Renal cortical epithelial cell (primary cell): ENCODE results near the gene CEP170. TPM values are rescaled to one million over a fixed set of nuclear protein-coding genes. Genes with fewer than 3 reads are reported as not detected.

ENCODE experiments used
- DNase-seq: peaks from one replicate; pipeline ENCODE4 v3.0.0-alpha.2; 2011; ENCODE audit warnings: low read depth
- total RNA-seq: library from RNA; depleted of rRNA; stranded (reverse); fragments of >200 nt; gene quantifications from 2 replicates; pipeline ENCODE4 v1.2.3, GENCODE V29; 2014

CEP170 gene
- total RNA-seq, 1 donor from 2014 or later: 76.9 TPM

DNA sequence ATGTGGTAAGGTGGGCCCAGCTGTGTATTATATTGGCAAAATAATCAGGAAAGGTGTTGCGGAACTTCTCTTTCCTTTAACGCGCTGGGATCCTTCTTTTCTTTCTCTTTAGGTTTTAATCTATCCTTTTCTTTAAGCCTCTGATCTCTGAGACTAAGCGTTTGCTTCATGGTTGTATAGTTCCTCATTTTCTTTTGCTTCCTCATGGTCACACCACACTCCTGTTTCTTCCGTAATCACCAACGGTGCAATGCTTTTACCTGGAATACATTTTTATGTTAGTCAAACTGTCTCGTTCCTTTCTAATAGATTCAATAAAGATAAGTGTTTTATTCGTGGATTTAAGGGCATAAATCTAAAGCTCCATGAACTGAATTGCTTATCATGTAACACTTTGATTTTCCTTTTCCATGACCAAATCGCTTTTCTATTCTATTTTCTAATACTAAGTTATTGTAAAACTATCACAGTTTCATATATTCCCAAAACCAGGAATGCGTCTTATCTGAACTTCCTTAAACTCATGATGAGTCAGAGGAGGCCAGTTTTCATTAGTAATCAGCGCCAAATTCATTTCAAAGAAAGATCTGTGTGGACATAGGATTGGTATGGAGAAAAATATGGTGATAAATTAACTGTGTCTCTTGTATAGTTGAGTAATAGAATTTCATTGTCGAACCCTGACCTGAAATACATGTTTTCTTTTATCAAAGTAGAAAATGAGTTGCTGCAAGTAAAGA lies 13.0 kb upstream of the CEP170 start:
- peak; percentile 42 for DNase-seq

DNA sequence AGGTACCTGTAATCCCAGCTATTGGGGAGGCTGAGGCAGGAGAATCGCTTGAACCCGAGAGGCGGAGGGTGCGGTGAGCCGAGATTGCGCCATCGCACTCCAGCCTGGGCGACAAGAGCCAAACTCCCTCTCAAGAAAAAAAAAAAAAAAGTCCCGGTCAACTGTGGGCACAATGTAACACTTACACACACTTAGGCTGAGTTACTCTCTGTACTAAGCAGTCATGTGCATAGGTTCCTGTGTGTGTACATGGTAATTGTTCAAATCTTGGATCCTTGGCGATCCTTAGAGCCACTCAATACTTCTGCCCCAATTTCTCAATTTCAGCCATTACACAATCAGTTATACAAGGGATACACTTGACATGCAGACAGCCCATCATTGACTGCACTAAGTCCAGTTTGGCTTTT lies 12.4 kb upstream of the CEP170 start:
- no peak for DNase-seq

GRCh38 chr1:243266231-243266630 lies 11.2 kb upstream of the CEP170 start:
- DNase-seq: no peak

GRCh38 chr1:243264717-243265116 lies 9.6 kb upstream of the CEP170 start:
- DNase-seq: peak; percentile 56

- DNase-seq: no peak
Observed at GRCh38 chr1:243261390-243261789, 6.3 kb upstream of the CEP170 start.

GRCh38 chr1:243260221-243260880 lies 5.3 kb upstream of the CEP170 start:
- DNase-seq: no peak

DNA sequence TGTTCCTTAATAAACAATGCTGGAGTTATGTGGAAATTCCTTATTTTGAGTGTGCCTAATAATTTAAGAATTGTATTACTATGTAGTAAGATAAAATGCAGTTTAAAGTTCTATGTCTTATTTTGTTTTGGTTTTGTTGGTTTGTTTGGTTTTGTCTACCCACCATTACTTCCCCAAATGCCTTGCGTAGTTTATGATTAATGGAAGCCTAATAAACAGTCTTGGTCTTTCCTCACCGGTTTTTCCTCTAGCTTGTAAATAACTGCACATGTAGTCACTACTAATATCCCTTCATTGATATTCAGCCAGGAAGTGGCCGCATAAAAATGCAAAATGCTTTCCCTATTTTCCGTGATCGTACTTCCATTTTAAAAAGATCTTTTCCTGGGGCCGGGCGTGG lies 3.6 kb upstream of the CEP170 start:
- no peak for DNase-seq

DNA sequence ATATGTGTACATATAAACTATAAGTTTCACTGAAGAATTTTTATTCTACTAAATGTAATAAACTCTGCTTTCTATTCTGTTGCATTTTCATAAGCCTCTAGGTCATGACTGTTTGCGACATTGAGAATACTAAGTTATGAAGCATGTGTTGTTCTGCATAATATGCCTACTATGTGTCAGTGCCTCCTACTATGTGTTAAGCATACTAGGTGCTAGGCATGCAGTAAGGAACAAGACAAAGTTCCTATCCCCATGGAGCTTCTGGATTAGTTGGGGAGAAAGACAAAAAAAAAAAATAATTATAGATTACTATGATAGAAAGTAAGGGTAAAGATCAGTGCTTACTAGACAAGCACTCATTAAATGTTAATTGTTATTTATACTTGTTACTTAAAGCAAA lies 2.1 kb upstream of the CEP170 start:
- DNase-seq: no peak

DNA sequence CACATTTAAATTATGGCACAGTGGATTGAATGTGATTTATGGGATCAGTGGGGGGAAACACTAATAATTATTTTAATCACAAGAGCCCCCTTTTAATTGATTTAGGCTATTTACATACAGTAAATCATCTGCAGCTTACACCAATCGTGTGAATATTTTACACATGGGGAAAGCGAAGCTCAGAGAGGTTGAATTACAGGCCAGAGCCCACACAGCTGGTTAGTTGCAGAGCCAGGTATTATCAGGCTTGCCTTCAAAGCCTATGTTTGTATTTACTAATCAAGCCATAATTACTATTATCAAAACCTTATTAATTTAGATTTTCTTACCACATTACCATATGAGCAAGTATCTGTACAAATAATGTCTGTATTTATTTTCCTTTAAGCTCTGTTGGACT lies 1.5 kb upstream of the CEP170 start:
- DNase-seq: no peak

DNA sequence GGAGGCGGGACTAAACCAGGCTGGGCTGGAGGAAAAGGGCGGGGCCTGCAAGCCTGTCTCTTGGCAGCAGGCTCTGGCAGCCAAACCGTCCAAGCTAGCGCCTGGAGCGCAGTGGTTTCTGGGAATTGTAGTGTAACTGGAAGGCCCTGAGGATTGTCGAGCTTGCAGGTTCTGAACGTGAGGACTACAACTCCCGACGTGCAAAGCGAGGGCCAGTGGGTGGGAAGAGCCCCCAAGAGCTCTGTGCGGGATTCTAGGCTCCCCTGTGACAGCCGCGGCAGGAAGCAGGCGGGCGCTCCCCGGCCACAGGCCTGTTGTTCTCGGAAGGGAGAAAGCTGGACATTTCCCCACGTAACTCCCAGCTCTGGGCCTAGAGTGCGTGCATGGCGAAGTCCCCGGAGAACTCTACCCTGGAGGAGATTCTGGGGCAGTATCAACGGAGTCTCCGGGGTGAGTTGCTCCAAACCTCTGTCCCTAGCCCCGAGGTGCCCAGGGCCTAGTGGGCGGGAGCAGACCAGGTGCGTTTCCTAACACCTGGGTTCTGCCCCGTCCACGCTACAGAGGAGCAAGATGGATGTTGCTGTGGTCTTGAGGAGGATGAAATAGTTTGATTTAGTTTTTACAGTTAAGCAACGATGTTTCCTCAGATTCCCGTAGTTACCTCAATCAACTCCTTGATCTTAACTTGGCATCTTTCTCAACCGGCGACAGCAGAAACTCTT lies 871 bp upstream of the CEP170 start, which contains the start of gene SDCCAG8:
Gene SDCCAG8, plus strand, starts transcription at position 251 of the 722 bp plus-strand sequence. Its CDS starts 133 bp downstream, at position 384.
- DNase-seq: peak; percentile 99

DNA sequence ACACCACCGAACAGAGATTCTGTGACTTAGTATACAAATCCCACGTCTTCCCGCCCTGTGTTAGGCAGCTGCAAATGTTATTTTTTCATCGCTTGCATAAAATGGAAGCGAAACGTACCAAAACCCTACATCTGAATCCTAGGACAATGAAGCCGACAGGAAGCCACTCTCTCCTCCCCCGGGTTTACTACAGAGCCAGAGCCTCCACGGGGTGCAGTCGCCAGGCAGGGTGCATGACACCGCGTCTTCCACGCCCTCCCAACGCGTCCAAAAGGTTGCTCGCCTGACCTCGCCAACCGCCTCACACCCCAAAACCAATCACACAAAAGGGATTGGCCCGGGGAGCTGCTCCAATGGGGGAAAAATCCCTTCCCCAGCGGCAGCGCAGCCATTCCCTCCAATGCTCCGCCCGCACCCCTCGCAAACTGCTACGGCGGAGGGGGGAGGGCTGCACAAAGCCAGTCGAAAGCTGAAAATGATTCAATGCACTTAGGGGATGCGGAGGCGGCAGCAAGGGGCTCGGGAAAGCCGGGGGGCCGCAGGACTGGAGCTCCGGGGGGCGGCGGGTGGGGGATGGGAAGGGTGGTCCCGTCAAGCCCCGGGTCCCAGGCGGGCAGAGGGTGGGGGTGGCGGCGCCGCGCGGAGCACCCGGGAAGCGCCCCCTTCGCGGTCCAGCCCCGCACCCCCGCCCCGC lies 701 bp downstream of the CEP170 start:
- DNase-seq: peak; percentile 28

- DNase-seq: no peak
Observed at GRCh38 chr1:243253926-243254232, 1.2 kb downstream of the CEP170 start.

DNA sequence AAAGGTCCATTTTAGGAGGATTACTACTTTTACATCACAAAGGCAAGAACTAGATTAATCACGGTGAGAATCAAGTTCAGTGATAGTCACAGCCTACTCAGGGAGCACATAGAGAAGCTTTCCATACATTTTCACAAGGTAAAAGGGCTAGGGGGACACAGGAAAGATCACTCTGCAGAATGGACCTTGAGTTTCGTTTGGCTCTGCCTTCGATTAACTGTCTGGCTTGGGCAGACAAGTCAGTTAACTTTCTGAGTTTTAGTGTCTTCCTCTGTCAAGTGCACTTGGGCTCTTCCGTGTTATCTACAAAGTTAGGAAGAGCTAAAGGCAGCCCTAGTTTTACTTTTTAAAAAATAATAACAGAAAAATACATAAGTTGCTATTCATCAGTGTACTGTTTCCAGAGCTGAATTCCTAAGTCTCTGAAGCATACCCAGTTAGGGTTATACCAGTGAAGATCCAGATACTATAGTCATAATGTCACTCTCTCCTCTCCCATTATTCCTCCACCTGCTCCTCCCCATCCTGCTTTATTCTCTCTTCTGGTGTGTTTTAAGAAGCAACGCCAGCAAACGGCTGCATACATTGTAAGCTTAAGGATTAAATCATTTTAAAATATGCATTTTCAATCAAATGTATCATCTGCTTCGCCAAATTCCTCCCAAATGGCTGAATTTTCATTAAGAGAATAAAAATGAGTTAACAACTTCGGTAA lies 1.7 kb downstream of the CEP170 start:
- peak; percentile 25 for DNase-seq

GRCh38 chr1:243251539-243251938 lies 3.5 kb downstream of the CEP170 start:
- DNase-seq: peak; percentile 28

GRCh38 chr1:243250102-243250501 lies 5.0 kb downstream of the CEP170 start:
- DNase-seq: no peak

- DNase-seq: no peak
Observed at GRCh38 chr1:243249214-243249613, 5.9 kb downstream of the CEP170 start.

DNA sequence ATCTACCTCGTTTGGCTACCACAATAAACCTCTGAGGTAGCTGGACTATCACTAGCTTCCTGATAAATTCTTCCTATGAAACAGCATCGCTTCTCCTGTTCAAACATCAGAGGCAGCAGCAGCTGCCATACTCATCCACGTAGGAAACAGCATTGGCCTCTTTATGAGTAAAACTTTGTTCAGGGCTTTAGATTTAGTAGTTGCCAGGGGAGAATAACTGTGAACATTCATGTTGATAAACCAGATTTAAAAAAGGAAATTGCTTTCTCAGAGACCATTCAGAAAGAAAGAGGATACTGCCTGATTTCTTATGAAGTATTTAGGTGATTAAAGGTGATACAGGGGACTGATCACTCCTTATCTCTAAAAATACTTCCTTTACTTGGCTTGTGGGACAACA lies 7.2 kb downstream of the CEP170 start:
- DNase-seq: no peak

DNA sequence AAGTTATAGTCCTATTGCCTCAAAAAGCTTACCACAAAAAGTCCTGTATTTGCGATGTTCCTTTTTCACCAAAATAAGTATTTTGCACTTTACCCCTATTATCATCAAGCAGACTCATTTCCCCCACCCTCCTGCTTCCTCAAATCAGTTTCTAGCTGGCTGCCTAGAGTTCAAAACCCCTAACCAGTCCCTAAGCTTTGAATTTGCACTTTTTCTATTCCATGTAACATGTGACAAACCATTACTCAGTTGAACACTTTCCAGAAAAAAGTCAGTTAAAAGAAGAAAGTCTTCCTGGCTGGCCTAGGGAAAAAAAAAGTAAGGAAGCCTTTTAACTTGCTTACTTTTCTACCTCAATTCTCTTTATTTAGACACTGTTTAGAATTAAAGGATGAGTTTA lies 8.2 kb downstream of the CEP170 start:
- DNase-seq: peak; percentile 36

DNA sequence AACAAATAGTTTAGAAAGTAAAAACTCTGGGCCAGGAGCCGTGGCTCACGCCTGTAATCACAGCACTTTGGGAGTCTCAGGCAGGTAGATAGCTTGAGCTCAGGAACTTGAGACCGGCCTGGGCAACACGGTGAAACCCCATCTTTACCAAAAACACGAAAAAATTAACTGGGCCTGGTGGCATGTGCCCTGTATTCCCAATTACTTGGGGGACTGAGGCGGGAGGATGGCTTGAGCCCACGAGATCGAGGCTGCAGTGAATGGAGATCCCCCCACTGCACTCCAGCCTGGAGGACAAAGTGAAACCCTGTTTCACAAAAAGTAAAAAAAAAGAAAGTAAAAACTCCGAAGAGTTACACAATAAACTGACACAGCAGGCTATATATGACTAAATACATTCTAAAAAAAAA lies 10.6 kb downstream of the CEP170 start:
- no peak for DNase-seq

GRCh38 chr1:243236604-243237252 lies 18.4 kb downstream of the CEP170 start:
- DNase-seq: no peak

DNA sequence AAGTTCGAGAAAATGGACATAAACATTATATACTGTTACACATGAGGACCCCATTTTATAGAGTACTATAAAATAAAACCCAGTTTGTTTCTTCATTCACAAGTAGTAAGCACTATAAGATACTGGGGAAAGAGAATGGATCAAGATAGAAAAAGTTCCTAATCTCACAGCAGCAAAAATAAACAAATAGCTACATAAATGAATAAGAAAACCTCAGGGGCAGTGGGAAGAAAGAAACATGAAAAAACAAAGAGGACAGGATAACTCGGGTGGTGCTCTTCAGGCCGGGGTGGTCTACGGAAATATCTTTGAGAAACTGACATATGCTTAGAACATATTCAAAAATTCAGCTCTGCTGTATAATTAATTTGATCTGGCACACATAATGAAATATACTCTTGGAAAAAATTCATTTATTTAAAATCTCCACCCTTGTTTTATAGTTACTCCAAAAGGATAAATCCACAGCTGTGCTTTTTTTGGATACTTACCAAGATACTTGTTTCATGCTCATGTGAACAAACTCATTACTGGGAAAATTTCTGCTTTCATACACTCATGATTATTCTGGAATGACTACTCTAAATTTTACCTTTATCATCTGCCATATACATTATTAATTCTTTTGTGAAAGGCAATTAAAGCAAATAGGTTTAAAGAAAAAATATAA lies 20.0 kb downstream of the CEP170 start:
- DNase-seq: no peak
